NCI-H345 treated with DMSO at 0.1 percent for 48 hours (cell line): ENCODE measurements around the gene REXO1.
A peak's percentile ranks its signal among the peaks of the same experiment; 100 is the strongest.

Experiments used
- DNase-seq: peaks from one replicate; lab custom pipeline; 2025; ENCODE audit not compliant: unreplicated experiment; lab: John Stamatoyannopoulos, UW

The REXO1 gene

DNA sequence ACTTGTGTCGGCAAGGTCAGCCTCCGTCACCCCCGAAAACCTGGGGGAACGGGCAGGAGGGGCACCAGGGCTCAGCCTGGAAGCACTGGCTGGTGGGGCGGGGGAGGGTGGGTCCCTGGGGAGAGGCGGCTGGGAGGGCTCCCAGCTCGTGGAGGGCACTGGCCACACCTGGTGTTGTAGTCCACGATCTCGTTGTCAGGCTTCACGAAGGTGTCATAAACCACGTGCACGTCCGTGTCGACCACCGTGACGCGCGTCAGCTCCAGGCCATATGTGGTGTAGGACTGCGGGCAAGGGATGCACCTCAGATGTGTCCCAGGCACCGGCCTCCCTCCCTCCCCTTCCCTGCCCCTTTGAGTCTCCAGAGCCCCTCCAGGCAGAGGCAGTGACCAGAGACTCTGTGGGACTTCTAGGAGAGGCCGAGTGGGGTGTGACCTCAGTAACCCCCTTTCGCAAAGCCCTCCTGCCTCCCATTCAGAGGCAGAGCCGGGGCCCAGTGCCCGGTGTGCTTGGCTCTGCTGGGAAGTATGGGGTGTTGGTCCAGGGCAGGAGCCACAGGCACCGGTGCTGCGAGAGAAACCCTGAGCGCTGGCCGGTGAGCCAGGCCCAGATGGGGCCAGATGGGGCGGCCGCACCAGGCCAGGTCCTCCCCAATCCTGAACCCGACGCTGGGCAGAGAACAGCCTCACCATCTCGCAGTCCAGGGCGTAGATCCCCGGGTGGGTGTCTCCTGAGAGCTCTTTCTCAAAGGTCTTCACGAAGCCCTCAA lies 31.6 kb downstream of the REXO1 start:
- DNase-seq = no peak

- DNase-seq = no peak
Observed at GRCh38 chr19:1815605-1816529, 32.4 kb downstream of the REXO1 start.

GRCh38 chr19:1814833-1815604 lies 33.3 kb downstream of the REXO1 start:
- DNase-seq = no peak

GRCh38 chr19:1814391-1814790 lies 33.9 kb downstream of the REXO1 start:
- DNase-seq = no peak

DNA sequence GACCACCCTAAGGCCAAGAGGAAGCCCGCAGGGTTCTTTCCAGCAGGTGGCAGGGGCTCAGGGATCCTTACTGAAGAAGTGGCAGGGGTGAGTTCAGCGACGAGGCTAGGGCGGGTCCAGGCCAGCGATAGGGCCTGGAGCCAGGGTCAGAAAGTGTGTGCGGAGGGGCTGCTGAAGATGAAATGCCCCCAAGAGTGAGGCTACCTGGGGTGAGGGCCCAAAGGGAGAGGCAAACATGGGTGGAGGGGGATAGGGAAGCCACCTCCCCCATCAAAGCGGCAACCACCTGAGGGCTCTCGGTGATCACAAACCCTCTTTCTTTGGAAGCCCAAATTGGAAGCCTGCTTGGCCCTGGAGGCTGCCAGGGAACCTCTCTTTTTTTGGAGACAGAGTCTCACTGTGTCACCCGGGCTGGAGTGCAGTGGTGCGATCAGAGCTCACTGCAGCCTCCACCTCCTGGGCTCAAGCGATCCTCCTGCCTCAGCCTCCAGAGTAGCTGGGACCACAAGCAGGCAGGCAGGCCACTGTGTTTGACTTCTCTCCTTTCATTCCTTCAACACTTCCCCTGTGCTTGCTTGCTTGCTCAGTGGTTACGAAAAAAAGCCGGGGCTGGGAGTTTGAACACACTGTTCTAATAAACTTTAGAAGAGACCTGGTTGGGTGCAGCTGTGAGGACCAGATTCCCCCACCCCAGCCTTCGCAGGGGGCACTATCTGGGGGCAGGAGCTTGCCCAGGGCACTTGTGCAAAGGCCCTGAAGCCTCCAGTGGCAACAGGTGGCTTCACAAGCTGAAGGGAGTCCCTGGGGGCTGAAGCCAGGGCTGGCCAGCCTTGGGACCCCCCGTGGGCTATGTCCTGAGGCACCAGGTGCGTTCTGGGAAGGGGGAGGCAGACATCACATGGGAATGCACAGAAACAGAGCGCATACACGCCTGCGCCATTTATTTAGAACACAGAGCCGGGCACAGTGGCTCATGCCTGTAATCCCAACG lies 34.8 kb downstream of the REXO1 start:
- DNase-seq = no peak

- DNase-seq = peak; percentile 72
Observed at GRCh38 chr19:1812426-1813191, 35.7 kb downstream of the REXO1 start.

GRCh38 chr19:1811942-1812425 lies 36.3 kb downstream of the REXO1 start, which contains the start of gene ATP8B3:
ATP8B3 (minus strand) TSS chr19:1812276; CDS start chr19:1811736, 540 bp downstream.
- no peak for DNase-seq

GRCh38 chr19:1811472-1811894 lies 36.8 kb downstream of the REXO1 start:
- no peak for DNase-seq

GRCh38 chr19:1810439-1811160 lies 37.7 kb downstream of the REXO1 start:
- no peak for DNase-seq

- DNase-seq = no peak
Observed at GRCh38 chr19:1809678-1810077, 38.6 kb downstream of the REXO1 start.

GRCh38 chr19:1808395-1808731 lies 39.9 kb downstream of the REXO1 start:
- no peak for DNase-seq

- no peak for DNase-seq
Observed at GRCh38 chr19:1807695-1808394, 40.4 kb downstream of the REXO1 start.

- DNase-seq = no peak
Observed at GRCh38 chr19:1807030-1807694, 41.1 kb downstream of the REXO1 start.

DNA sequence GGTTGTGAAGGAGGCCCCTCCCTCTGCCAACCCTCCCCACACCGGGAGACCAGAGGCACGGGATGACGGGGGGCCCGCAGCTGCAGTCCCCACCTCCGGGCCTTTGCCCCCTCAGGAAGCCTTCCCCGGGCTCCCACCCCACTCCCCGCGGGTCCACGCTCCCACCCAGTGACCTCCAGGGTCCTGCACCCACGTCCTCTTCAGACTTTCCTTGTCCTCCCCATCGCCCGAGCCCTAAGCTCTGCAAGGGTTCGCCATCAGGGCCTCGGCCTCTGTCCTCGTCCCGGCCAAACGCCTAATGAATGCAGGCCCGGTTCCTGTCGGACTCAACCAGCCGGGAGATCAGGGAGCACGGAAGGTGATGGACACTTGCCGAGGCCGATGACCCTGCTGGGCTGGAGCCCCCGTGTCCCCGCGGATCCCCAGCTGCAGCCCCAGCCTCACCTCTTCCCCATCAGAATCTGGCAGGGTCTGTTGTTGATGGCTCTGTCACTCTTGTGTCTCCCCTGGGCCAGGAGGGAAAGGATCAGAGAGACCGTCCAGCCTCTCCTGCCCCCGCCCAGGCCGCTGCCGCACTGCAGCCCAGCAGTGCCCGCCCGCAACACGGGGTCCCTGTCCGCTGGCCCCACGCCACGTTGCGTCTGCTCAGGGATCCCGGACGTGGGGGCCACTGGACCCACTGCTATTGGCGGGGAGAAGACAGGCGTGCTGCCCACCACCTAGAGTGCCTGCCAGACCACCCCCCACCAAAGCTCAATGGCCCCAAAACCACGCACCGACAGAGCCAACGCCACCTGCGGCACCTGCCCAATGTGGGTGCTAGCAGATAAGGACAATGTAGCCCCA lies 41.9 kb downstream of the REXO1 start:
- DNase-seq = no peak

DNA sequence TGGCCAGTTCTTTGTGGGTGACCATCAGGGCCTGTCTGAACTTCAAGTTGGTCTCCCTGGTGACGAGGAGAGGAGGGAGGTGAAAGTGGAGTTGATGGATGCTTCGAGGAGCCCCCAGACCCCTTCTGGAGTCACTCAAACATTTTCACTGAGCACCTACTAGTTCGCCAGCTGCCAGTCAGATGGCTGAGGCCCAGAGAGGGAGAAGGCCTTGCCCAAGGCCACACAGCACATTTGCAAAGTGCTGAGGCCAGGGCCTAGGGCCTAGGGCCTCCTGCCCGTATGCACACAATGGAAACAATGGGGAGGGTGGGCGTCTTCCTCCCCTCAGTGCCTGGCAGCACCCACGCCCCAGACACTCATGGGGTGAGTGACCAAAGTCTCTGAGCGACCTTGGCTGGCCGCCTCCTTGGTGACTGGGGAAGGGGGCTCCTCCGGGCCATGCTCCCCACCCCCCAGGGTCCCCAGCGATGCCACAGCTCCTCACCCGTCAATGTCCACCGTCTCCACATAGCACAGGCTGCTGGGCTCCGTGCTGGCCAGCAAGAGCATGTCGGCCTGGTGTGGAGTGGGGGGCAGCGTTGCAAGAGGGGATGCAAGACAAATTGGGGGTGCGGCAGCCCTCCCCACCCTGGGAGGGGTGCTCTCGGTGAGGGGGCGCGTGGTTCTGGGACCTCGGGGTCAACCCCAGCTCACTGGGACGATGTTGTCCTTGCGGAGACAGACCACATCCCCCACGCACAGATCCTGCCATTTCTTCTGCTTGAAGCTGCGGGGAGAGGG lies 42.7 kb downstream of the REXO1 start:
- no peak for DNase-seq

- DNase-seq = no peak
Observed at GRCh38 chr19:1804858-1805257, 43.4 kb downstream of the REXO1 start.
